Measurements from ENCODE around the gene ASCL2. TPM values are rescaled to one million over a fixed set of nuclear protein-coding genes. Genes with fewer than 3 reads are reported as not detected.
A peak's percentile ranks its signal among the peaks of the same experiment; 100 is the strongest.

The ASCL2 gene
- total and polyA plus RNA-seq, 2 experiments from 2014 or later: 5.6 to 7.9 TPM

DNA sequence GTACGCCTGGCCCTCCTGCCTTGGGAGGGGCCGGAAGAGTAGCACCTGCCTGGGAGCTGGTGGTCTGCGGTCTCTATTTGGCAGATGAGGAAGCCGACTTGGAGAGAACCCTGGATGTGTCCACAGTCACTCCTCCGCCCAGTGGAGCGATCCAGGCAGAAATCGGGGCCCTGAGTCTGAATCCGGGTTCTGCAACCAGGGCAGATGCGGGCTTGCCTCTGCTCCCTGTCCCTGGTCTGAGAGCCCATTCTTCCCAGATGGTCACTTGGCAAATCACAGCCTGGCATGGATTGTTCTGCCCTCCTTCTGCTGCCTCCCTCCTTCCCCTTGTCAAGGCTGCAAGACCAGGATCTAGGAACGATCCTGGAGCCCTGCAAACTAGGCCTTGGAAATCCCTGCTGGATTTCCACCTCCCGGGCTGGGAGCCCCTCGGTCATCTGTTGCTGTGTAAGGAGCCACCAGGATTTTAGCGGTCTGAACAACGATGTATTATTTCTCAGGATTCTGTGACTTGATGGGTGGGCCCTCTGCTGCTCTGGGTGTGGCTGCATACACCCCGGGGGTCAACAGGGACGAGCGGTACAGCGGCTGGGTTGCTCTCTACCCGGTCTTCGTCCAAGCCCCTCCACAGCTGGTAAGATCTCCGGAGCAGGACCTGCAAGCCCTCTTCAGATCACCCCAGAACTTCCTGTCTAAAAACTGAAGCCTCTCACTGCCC, 2.0 kb upstream of the ASCL2 start:
- no peak overlapping the region for H3K27ac ChIP-seq
- TF ChIP-seq EZH2phosphoT487 (IDR thresholded peaks at IDR 0.05; ENCODE audit: low read depth, severe bottlenecking, unreplicated experiment) (no peak), EZH2 (IDR thresholded peaks at IDR 0.05; ENCODE audit: borderline replicate concordance) (no peak), CTCF (IDR thresholded peaks at IDR 0.05; ENCODE audit: poor library complexity) (no peak)
- no peak for DNase-seq (ENCODE audit: low spot score)
- H3K9me3 ChIP-seq (ENCODE audit: low read depth): no peaks in the 10 kb centered on the region
- no peak overlapping the region for H3K4me2 ChIP-seq
- no peaks in the 10 kb centered on the region for H3K9me2 ChIP-seq (replicated peaks; ENCODE audit: insufficient read depth)
- peaks cover 12% of the 10 kb centered on the region for H3K4me1 ChIP-seq (ENCODE audit: insufficient read depth)
- peaks cover 32% of the 10 kb centered on the region for H3K27me3 ChIP-seq
- no peak overlapping the region for H2AFZ ChIP-seq
- no peaks in the 10 kb centered on the region for H3K36me3 ChIP-seq (replicated peaks; ENCODE audit: insufficient read depth, low read depth)
- H3K79me2 ChIP-seq: no peaks in the 10 kb centered on the region
- no peaks in the 10 kb centered on the region for H4K20me1 ChIP-seq (ENCODE audit: insufficient read depth, poor library complexity, severe bottlenecking)
- no peak overlapping the region for H3K4me3 ChIP-seq
- WGBS (ENCODE audit: low lambda C conversion rate, missing lambda C conversion rate): 92% methylated on average over 21 of the region's 21 CpGs

DNA sequence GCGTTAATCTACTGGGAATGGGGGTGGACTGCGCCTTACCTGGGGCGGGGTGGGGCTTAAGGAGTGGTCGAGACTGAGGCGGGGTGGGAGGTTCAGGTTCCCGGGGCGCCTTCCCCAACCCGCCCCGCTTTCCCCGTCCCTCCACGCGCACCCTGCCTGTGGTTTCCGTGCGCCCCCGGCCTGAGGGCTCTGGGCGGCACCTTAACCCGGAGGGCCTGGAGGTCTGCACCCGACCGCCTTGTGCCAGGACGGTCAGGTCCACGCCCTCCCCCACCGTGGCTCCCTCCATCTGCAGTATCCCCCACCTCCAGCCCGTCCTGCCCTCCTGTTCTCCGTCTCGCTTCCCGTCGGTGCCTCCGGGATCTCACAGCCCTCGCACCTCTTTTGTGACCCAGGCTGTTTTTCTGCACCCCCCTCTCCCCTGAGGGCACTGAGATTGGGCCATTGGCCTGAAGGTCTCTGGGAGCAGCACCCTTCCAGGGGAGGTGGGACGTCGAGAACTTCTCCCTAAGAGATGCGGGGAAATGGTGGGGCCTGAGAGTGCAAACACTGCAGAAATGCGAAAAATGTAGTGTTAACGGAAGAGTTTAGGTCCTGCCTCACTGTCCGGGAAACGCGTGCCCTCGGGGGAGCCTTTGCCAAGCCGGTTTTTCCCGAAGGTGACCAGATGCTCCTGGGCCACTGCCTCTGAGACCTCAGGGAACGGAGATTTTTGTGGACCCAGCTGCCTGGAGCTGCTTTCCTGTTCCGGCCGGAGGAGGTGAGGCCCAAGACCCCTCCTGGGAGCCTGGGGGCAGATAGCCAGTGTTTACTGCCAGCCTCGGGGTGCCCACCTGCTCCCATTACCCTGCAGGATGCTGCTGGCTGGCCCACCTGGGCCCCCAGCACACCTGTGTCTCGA, 1.2 kb upstream of the ASCL2 start:
- Histone ChIP-seq H3K9me2 (replicated peaks; ENCODE audit: insufficient read depth) (no peaks in the 10 kb centered on the region), H3K27ac (no peak overlapping the region), H4K20me1 (ENCODE audit: insufficient read depth, poor library complexity, severe bottlenecking) (no peaks in the 10 kb centered on the region), H3K4me3 (no peak overlapping the region), H3K4me2 (peak overlapping the region; percentile 93), H3K79me2 (no peaks in the 10 kb centered on the region), H3K36me3 (replicated peaks; ENCODE audit: insufficient read depth, low read depth) (no peaks in the 10 kb centered on the region), H3K9me3 (ENCODE audit: low read depth) (no peaks in the 10 kb centered on the region), H3K4me1 (ENCODE audit: insufficient read depth) (peaks cover 12% of the 10 kb centered on the region), H2AFZ (no peak overlapping the region), H3K27me3 (peaks cover 32% of the 10 kb centered on the region)
- WGBS (ENCODE audit: low lambda C conversion rate, missing lambda C conversion rate): 55% methylated on average over 29 of the region's 45 CpGs
- no peak for TF ChIP-seq CTCF (IDR thresholded peaks at IDR 0.05; ENCODE audit: poor library complexity)
- no peak for TF ChIP-seq EZH2phosphoT487 (IDR thresholded peaks at IDR 0.05; ENCODE audit: low read depth, severe bottlenecking, unreplicated experiment)
- TF ChIP-seq EZH2 (IDR thresholded peaks at IDR 0.05; ENCODE audit: borderline replicate concordance): no peak
- DNase-seq (ENCODE audit: low spot score): no peak

- Histone ChIP-seq H3K27ac (no peak overlapping the region), H3K9me2 (replicated peaks; ENCODE audit: insufficient read depth) (no peaks in the 10 kb centered on the region), H3K4me3 (no peak overlapping the region), H3K36me3 (replicated peaks; ENCODE audit: insufficient read depth, low read depth) (no peaks in the 10 kb centered on the region), H3K4me1 (ENCODE audit: insufficient read depth) (peaks cover 12% of the 10 kb centered on the region), H3K9me3 (ENCODE audit: low read depth) (no peaks in the 10 kb centered on the region), H4K20me1 (ENCODE audit: insufficient read depth, poor library complexity, severe bottlenecking) (no peaks in the 10 kb centered on the region), H3K4me2 (peak overlapping the region; percentile 93), H2AFZ (no peak overlapping the region), H3K27me3 (peaks cover 32% of the 10 kb centered on the region), H3K79me2 (no peaks in the 10 kb centered on the region)
- TF ChIP-seq EZH2phosphoT487 (IDR thresholded peaks at IDR 0.05; ENCODE audit: low read depth, severe bottlenecking, unreplicated experiment) (no peak), CTCF (IDR thresholded peaks at IDR 0.05; ENCODE audit: poor library complexity) (no peak), EZH2 (IDR thresholded peaks at IDR 0.05; ENCODE audit: borderline replicate concordance) (no peak)
- peak; percentile 39 for DNase-seq (ENCODE audit: low spot score)
- 25% methylated on average over 28 of the region's 28 CpGs for WGBS (ENCODE audit: low lambda C conversion rate, missing lambda C conversion rate)
Measured at GRCh38 chr11:2271077-2271326, 614 bp upstream of the ASCL2 start.

Data from hepatocyte (in vitro differentiated cells).